Caco-2 (cell line): ENCODE data around the gene SETD1A. TPM values are rescaled to one million over a fixed set of nuclear protein-coding genes. Genes with fewer than 3 reads are reported as not detected.

Experiments
- BruUV-seq: library from RNA; stranded (reverse); fragments of 400-500 nt; replicated peaks from 2 replicates; lab custom pipeline; 2021; lab: Mats Ljungman, UMichigan
- CTCF ChIA-PET: fragments of 300-600 bp; sonication (Branson Sonifier 250); formaldehyde crosslinking; loops from one replicate; lab custom pipeline; 2022; ENCODE audit warnings: antibody characterized with exemption; lab: Charles Lee
- POLR2A ChIA-PET: fragments of 300-600 bp; sonication (Branson Sonifier 250); formaldehyde crosslinking; loops from one replicate; lab custom pipeline; 2022; ENCODE audit warnings: antibody characterized with exemption; lab: Charles Lee
- DNase-seq, 2 experiments: peaks; one replicate each; pipeline versions ENCODE4 v3.0.0 to v3.0.0-alpha.2; 2020 to 2022
- H3K27me3 ChIP-seq: replicated peaks from 2 replicates; pipeline ENCODE4 v1.6.0; 2011; ENCODE audit warnings: low read length; ENCODE audit not compliant: control insufficient read depth, insufficient read depth
- H3K36me3 ChIP-seq: 2 replicates; pipeline ENCODE4 v1.5.1; 2011; ENCODE audit warnings: low read length; ENCODE audit not compliant: control insufficient read depth, insufficient read depth
- H3K4me1 ChIP-seq: fragments of 250-450 bp; sonication (Bioruptor Pico); 2 replicates; pipeline ENCODE4 v1.5.1; 2020; ENCODE audit warnings: mild to moderate bottlenecking
- H3K4me3 ChIP-seq: 2 replicates; pipeline ENCODE4 v1.5.1; 2011; ENCODE audit warnings: low read depth, mild to moderate bottlenecking, control low read depth, low read length
- H3K9me3 ChIP-seq: fragments of 250-450 bp; sonication (Bioruptor Pico); 2 replicates; pipeline ENCODE4 v1.5.1; 2020; ENCODE audit warnings: mild to moderate bottlenecking, moderate library complexity
- H3K27ac Mint-ChIP-seq: one replicate; pipeline ENCODE4 v1.8.0; 2022; ENCODE audit warnings: mixed read lengths; ENCODE audit not compliant: unreplicated experiment
- H3K27me3 Mint-ChIP-seq: one replicate; pipeline ENCODE4 v1.8.0; 2022; ENCODE audit warnings: mixed read lengths; ENCODE audit not compliant: insufficient read depth, unreplicated experiment
- H3K36me3 Mint-ChIP-seq: one replicate; pipeline ENCODE4 v1.8.0; 2022; ENCODE audit warnings: mild to moderate bottlenecking, mixed read lengths; ENCODE audit not compliant: insufficient read depth, unreplicated experiment
- H3K4me1 Mint-ChIP-seq: one replicate; pipeline ENCODE4 v1.8.0; 2022; ENCODE audit warnings: low read depth, mixed read lengths; ENCODE audit not compliant: unreplicated experiment
- H3K4me3 Mint-ChIP-seq: one replicate; pipeline ENCODE4 v1.8.0; 2022; ENCODE audit warnings: mild to moderate bottlenecking, moderate library complexity, mixed read lengths; ENCODE audit not compliant: unreplicated experiment
- H3K9me3 Mint-ChIP-seq: one replicate; pipeline ENCODE4 v1.8.0; 2022; ENCODE audit warnings: mixed read lengths; ENCODE audit not compliant: unreplicated experiment
- intact Hi-C: fragments of 100-400 bp; cut with micrococcal nuclease; formaldehyde crosslinking; loops from one replicate; pipeline ENCODE4 v1.10.0; 2022; ENCODE audit not compliant: unreplicated experiment
- total RNA-seq: library from RNA; stranded (reverse); gene quantifications from 2 replicates; pipeline ENCODE4 v1.2.3, GENCODE V29; 2022
- TF ChIP-seq, protein P1 (sequence below), 2 experiments: fragments of 200-600 bp in 1 of 2; IDR thresholded peaks; 1 replicate in 1 of 2; 2 replicates in 1 of 2; pipeline versions ENCODE4 v1.5.1 to v1.8.0; 2011 to 2022; ENCODE audit warnings: antibody characterized with exemption in 1 of 2, control low read depth in 1 of 2, inconsistent platforms in 1 of 2, low read depth in 1 of 2, low read length in 1 of 2, mild to moderate bottlenecking in 1 of 2, moderate library complexity in 1 of 2; ENCODE audit not compliant: insufficient read depth in 1 of 2, severe bottlenecking in 1 of 2, unreplicated experiment in 1 of 2

SETD1A gene
- total RNA-seq, 1 experiment from 2014 or later: 21.5 TPM

DNA sequence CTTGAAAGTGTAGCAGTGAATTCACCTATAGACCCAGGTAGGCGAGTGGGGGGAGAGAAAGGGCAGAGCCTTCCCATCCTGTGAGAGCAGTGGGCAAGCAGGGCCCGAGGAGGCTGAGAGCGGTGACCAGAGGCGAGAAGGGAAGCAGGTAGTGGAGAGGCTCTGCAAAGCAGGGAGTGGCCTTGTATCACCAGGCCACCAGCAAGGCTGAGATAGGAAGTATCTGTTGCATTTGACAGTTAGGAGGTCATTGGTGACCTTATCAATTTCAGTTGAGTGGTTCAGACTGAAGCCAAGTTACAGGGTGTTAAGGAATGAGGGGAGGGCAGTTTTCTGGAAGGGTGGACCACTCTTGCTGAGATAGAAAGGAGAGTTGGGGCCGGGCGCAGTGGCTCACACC, 16.8 kb downstream of the SETD1A start:
- intact Hi-C loops: no loop called here
- Histone ChIP-seq H3K4me3 (no peak overlapping the region), H3K36me3 (peaks cover 5% of the 10 kb centered on the region), H3K27me3 (no peaks in the 10 kb centered on the region), H3K9me3 (no peaks in the 10 kb centered on the region), H3K4me1 (no peaks in the 10 kb centered on the region)
- Mint-ChIP-seq H3K4me1 (no peaks in the 10 kb centered on the region), H3K27me3 (no peaks in the 10 kb centered on the region), H3K9me3 (no peaks in the 10 kb centered on the region), H3K36me3 (peaks cover 76% of the 10 kb centered on the region), H3K27ac (no peak overlapping the region), H3K4me3 (no peak overlapping the region)
- ChIA-PET CTCF (no interaction called here), POLR2A (no interaction called here)
- TF ChIP-seq, protein P1, sequence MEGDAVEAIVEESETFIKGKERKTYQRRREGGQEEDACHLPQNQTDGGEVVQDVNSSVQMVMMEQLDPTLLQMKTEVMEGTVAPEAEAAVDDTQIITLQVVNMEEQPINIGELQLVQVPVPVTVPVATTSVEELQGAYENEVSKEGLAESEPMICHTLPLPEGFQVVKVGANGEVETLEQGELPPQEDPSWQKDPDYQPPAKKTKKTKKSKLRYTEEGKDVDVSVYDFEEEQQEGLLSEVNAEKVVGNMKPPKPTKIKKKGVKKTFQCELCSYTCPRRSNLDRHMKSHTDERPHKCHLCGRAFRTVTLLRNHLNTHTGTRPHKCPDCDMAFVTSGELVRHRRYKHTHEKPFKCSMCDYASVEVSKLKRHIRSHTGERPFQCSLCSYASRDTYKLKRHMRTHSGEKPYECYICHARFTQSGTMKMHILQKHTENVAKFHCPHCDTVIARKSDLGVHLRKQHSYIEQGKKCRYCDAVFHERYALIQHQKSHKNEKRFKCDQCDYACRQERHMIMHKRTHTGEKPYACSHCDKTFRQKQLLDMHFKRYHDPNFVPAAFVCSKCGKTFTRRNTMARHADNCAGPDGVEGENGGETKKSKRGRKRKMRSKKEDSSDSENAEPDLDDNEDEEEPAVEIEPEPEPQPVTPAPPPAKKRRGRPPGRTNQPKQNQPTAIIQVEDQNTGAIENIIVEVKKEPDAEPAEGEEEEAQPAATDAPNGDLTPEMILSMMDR (IDR thresholded peaks at IDR 0.05; ENCODE audit: insufficient read depth in 1 of 2, low read depth in 1 of 2, low read length in 1 of 2, severe bottlenecking in 1 of 2, unreplicated experiment in 1 of 2): no peak
- BruUV-seq: no TSS peak
- no peak for DNase-seq

DNA sequence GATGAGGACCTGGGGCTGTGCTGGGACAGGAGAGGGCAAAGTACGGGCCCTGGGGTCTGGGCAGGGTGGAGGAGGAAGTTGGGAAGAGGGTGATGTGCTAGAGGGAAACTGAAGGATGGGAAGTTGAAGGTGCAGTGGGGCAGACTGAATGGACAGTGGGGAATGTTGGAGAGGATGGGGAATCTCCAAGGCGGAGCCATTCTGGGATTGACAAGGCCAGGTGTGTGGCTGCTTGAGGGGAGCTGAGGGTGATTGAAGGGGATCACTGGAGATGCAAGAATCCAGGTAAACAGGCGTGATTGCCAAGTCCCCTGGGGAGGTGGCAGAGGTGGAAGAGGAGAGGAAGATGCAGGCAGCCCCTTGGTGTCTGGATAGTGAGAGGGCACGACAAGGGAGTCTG, 18.9 kb downstream of the SETD1A start:
- no peaks in the 10 kb centered on the region for H3K27me3 Mint-ChIP-seq
- H3K4me3 Mint-ChIP-seq: peak overlapping the region; percentile 10
- ChIA-PET POLR2A (no interaction called here), CTCF (no interaction called here)
- DNase-seq: no peak
- no peaks in the 10 kb centered on the region for H3K27me3 ChIP-seq
- no peaks in the 10 kb centered on the region for H3K4me1 Mint-ChIP-seq
- H3K4me1 ChIP-seq: no peaks in the 10 kb centered on the region
- peak overlapping the region; percentile 66 for H3K27ac Mint-ChIP-seq
- intact Hi-C loops: no loop called here
- H3K9me3 Mint-ChIP-seq: no peaks in the 10 kb centered on the region
- H3K4me3 ChIP-seq: no peak overlapping the region
- BruUV-seq: no TSS peak
- H3K9me3 ChIP-seq: no peaks in the 10 kb centered on the region
- peaks cover 61% of the 10 kb centered on the region for H3K36me3 Mint-ChIP-seq
- TF ChIP-seq, protein P1 (IDR thresholded peaks at IDR 0.05; ENCODE audit: insufficient read depth in 1 of 2, low read depth in 1 of 2, low read length in 1 of 2, severe bottlenecking in 1 of 2, unreplicated experiment in 1 of 2): no peak
- H3K36me3 ChIP-seq: peaks cover 2% of the 10 kb centered on the region; the same call in 1 of the 2 replicates

DNA sequence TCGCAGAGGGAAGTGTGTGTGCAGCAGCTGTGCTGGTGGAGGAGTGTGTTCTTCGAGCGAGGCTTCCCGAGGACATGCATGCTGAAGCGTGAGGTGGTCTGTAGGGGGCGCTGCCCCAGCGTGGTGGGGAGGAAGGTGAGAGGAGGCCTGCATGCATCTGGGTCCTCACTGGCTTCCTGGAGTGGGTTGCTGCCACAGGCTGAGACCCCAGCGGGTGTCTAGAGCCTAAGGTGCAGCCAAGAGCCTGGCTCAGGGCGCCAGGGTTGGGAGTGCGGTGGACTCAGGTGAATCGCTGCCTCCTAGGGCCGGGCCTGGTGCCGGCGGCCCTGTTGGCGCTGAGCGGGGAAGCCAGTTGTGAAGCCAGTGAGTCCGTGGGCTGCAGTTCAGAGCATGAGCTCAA, 19.9 kb downstream of the SETD1A start:
- Histone ChIP-seq H3K4me3 (no peak overlapping the region), H3K9me3 (no peaks in the 10 kb centered on the region), H3K27me3 (no peaks in the 10 kb centered on the region), H3K36me3 (peaks cover 2% of the 10 kb centered on the region; the same call in 1 of the 2 replicates), H3K4me1 (no peaks in the 10 kb centered on the region)
- Mint-ChIP-seq H3K9me3 (no peaks in the 10 kb centered on the region), H3K27ac (no peak overlapping the region), H3K27me3 (no peaks in the 10 kb centered on the region), H3K36me3 (peaks cover 57% of the 10 kb centered on the region), H3K4me3 (no peak overlapping the region), H3K4me1 (no peaks in the 10 kb centered on the region)
- TF ChIP-seq, protein P1 (IDR thresholded peaks at IDR 0.05; ENCODE audit: insufficient read depth in 1 of 2, low read depth in 1 of 2, low read length in 1 of 2, severe bottlenecking in 1 of 2, unreplicated experiment in 1 of 2): peak; percentile 10 to 21
- DNase-seq: no peak
- POLR2A ChIA-PET: no interaction called here
- intact Hi-C loops: no loop called here
- BruUV-seq: no TSS peak
- CTCF ChIA-PET: interaction anchor here (0.7 kb wide), 1 partner anchor 89 kb away, joined by 3 read pairs; no protein-coding TSS in a partner anchor
